ENCODE measurements around the gene CIB2. TPM values are rescaled to one million over a fixed set of nuclear protein-coding genes. Genes with fewer than 3 reads are reported as not detected.

CIB2 gene
- polyA plus RNA-seq, 2 of the 4 experiments (the other 2 are of a cell fraction), result 21.2 to 25.3 TPM

GRCh38 chr15:78084449-78084750, 46.8 kb downstream of the CIB2 start:
- Histone ChIP-seq H3K4me1 (0 out of 3 replicates have a peak, but pooled peaks cover 4% of the 10 kb centered on the region), H3K4me2 (no peak overlapping the region), H3K4me3 (no peak overlapping the region), H3K27ac (no peak overlapping the region), H3K9me3 (no peaks in the 10 kb centered on the region)
- CTCF ChIA-PET, result interaction anchor here (1.5 to 8.2 kb wide), 4 partner anchors 20 to 156 kb away, joined by 3 to 57 read pairs (median 6); no protein-coding TSS in a partner anchor
- POLR2A ChIA-PET, result no interaction called here
- TF ChIP-seq PHF8 (IDR thresholded peaks at IDR 0.05; ENCODE audit: borderline replicate concordance, low read depth) (no peak), ZC3H11A (IDR thresholded peaks at IDR 0.05) (no peak)
- no peak for DNase-seq (ENCODE audit: low read depth in 1 of 2, low spot score in 1 of 2)
- 76% methylated on average over 5 of the region's 5 CpGs for WGBS (ENCODE audit: missing lambda C conversion rate)
- FAIRE-seq, result no peak
- ATAC-seq, result no peak

- WGBS (ENCODE audit: missing lambda C conversion rate), result 80% methylated on average over 6 of the region's 6 CpGs
- H3K4me3 ChIP-seq, result no peak overlapping the region
- H3K4me2 ChIP-seq, result no peak overlapping the region
- ChIA-PET CTCF (interaction anchor here (0.9 to 8.2 kb wide), 8 partner anchors 10 to 156 kb away, joined by 3 to 57 read pairs (median 5); no protein-coding TSS in a partner anchor), POLR2A (no interaction called here)
- H3K4me1 ChIP-seq, result 0 out of 3 replicates have a peak, but pooled peaks cover 4% of the 10 kb centered on the region
- H3K9me3 ChIP-seq, result no peaks in the 10 kb centered on the region
- FAIRE-seq, result no peak
- DNase-seq (ENCODE audit: low read depth in 1 of 2, low spot score in 1 of 2), result no peak
- ATAC-seq, result no peak
- no peak overlapping the region for H3K27ac ChIP-seq
- TF ChIP-seq RNF2 (IDR thresholded peaks at IDR 0.05; ENCODE audit: borderline replicate concordance, low read depth), result no peak
- no peak for TF ChIP-seq TP53 (CRISPR knock-in tag; IDR thresholded peaks at IDR 0.05)
- TF ChIP-seq RFX5 (IDR thresholded peaks at IDR 0.05), result no peak
- TF ChIP-seq USF2 (IDR thresholded peaks at IDR 0.05), result no peak
- TF ChIP-seq KDM5A (IDR thresholded peaks at IDR 0.05), result no peak
- TF ChIP-seq HEYL (CRISPR knock-in tag; IDR thresholded peaks at IDR 0.05), result no peak
- no peak for TF ChIP-seq RCOR1 (IDR thresholded peaks at IDR 0.05; ENCODE audit: low read depth, low read length)
These were observed 47.4 kb downstream of the CIB2 start for GRCh38 chr15:78083687-78084448.

GRCh38 chr15:78083186-78083585, 48.1 kb downstream of the CIB2 start:
- Histone ChIP-seq H3K27ac (no peak overlapping the region), H3K4me1 (0 out of 3 replicates have a peak, but pooled peaks cover under 1% of the 10 kb centered on the region), H3K9me3 (no peaks in the 10 kb centered on the region), H3K4me2 (no peak overlapping the region), H3K4me3 (no peak overlapping the region)
- ChIA-PET POLR2A (interaction anchor here (1.0 kb wide), 1 partner anchor 13 kb away, joined by 6 read pairs; no protein-coding TSS in a partner anchor), CTCF (interaction anchor here (0.9 to 8.2 kb wide), 8 partner anchors 11 to 157 kb away, joined by 3 to 57 read pairs (median 5); no protein-coding TSS in a partner anchor)
- ATAC-seq (no peak), FAIRE-seq (no peak), DNase-seq (ENCODE audit: low read depth in 1 of 2, low spot score in 1 of 2) (no peak)
- 83% methylated on average over 4 of the region's 4 CpGs for WGBS (ENCODE audit: missing lambda C conversion rate)
- TF ChIP-seq ZNF302 (CRISPR knock-in tag; IDR thresholded peaks at IDR 0.05) (no peak), TFCP2L1 (CRISPR knock-in tag; IDR thresholded peaks at IDR 0.05) (no peak), CBX8 (IDR thresholded peaks at IDR 0.05) (no peak), HMGXB4 (CRISPR knock-in tag; IDR thresholded peaks at IDR 0.05; ENCODE audit: borderline replicate concordance) (no peak), MAZ (IDR thresholded peaks at IDR 0.05; ENCODE audit: borderline replicate concordance, low read depth, low read length) (no peak), ZC3H11A (IDR thresholded peaks at IDR 0.05) (no peak), HOXB5 (CRISPR knock-in tag; IDR thresholded peaks at IDR 0.05) (no peak), RNF2 (IDR thresholded peaks at IDR 0.05; ENCODE audit: borderline replicate concordance, low read depth) (no peak), TP53 (CRISPR knock-in tag; IDR thresholded peaks at IDR 0.05) (no peak), GATA3 (IDR thresholded peaks at IDR 0.05; ENCODE audit: borderline replicate concordance) (no peak), POLR2A (IDR thresholded peaks at IDR 0.05; ENCODE audit: low read length) (no peak), MYC (IDR thresholded peaks at IDR 0.05; ENCODE audit: borderline replicate concordance, low read length) (no peak), BHLHE40 (IDR thresholded peaks at IDR 0.05; ENCODE audit: low read depth, low read length) (no peak)

All from A549 (cell line).